HCT116 (cell line): ENCODE measurements around the gene RHEBL1.

ENCODE experiments used
- CEBPB ChIP-seq: IDR thresholded peaks from 2 replicates; pipeline ENCODE4 v1.6.1; 2012; ENCODE audit warnings: low read depth
- CTCF ChIP-seq, 3 experiments: fragments of 200-600 bp in 1 of 3; sonication (generic) in 1 of 3; IDR thresholded peaks in 2 of 3; conservative IDR thresholded peaks in 1 of 3; 2 replicates each; pipeline ENCODE4 v1.5.1; 2012 to 2017; ENCODE audit warnings: low read depth in 2 of 3, low read length in 2 of 3, antibody characterized with exemption in 1 of 3, borderline replicate concordance in 1 of 3, control low read depth in 1 of 3, mild to moderate bottlenecking in 1 of 3, mixed read lengths in 1 of 3, mixed run types in 1 of 3, moderate library complexity in 1 of 3; ENCODE audit not compliant: insufficient read depth in 1 of 3
- ELF1 ChIP-seq: IDR thresholded peaks from 2 replicates; pipeline ENCODE4 v1.6.1; 2012; ENCODE audit warnings: low read depth, borderline replicate concordance
- EZH2 ChIP-seq: fragments of 200-600 bp; sonication (generic); IDR thresholded peaks from 2 replicates; pipeline ENCODE4 v1.6.1; 2017; ENCODE audit warnings: antibody characterized with exemption, mixed run types
- EZH2phosphoT487 ChIP-seq: fragments of 200-600 bp; IDR thresholded peaks from 2 replicates; pipeline ENCODE4 v1.6.1; 2018; ENCODE audit warnings: antibody characterized with exemption, borderline replicate concordance
- JUND ChIP-seq: IDR thresholded peaks from 2 replicates; pipeline ENCODE4 v1.6.1; 2012
- POLR2A ChIP-seq: IDR thresholded peaks from 2 replicates; pipeline ENCODE4 v1.7.0; 2011; ENCODE audit warnings: borderline replicate concordance; ENCODE audit not compliant: insufficient read depth, insufficient read length; ENCODE audit errors: extremely low read depth
- POLR2AphosphoS5 ChIP-seq: IDR thresholded peaks from 2 replicates; pipeline ENCODE4 v1.6.1; 2011; ENCODE audit warnings: mild to moderate bottlenecking, low read depth, low read length, moderate library complexity
- RAD21 ChIP-seq: IDR thresholded peaks from 2 replicates; pipeline ENCODE4 v1.6.1; 2012; ENCODE audit warnings: low read depth, mild to moderate bottlenecking
- REST ChIP-seq: IDR thresholded peaks from 2 replicates; pipeline ENCODE4 v1.6.1; 2012; ENCODE audit warnings: low read depth
- SP1 ChIP-seq: IDR thresholded peaks from 2 replicates; pipeline ENCODE4 v1.6.1; 2012; ENCODE audit warnings: low read depth
- ZBTB33 ChIP-seq: IDR thresholded peaks from 2 replicates; pipeline ENCODE4 v1.6.1; 2011; ENCODE audit warnings: mild to moderate bottlenecking, low read length, moderate library complexity; ENCODE audit not compliant: insufficient replicate concordance; ENCODE audit errors: extremely low read depth
- ZNF274 ChIP-seq: fragments of 200-500 bp; sonication (Bioruptor generic); IDR thresholded peaks from 2 replicates; pipeline ENCODE4 v1.6.1; 2014; ENCODE audit warnings: mild to moderate bottlenecking, low read depth, low read length, inconsistent platforms

GRCh38 chr12:49110464-49111155, 40.8 kb upstream of the RHEBL1 start, which contains the start of gene LMBR1L:
- TF ChIP-seq REST (no peak), EZH2 (no peak), ZBTB33 (no peak), CTCF (IDR thresholded peaks at IDR 0.05 in 2 of 3, conservative IDR thresholded peaks at IDR 0.05 in 1 of 3; ENCODE audit: borderline replicate concordance in 1 of 3, insufficient read depth in 1 of 3, low read depth in 2 of 3, low read length in 2 of 3) (peak in 2 of 3 experiments; percentile 20 to 50; a peak in 3 of 6 replicates), POLR2A (peak; percentile 63), JUND (no peak), POLR2AphosphoS5 (peak; percentile 84), ELF1 (no peak; the same call in 1 of the 2 replicates), CEBPB (no peak), EZH2phosphoT487 (no peak), ZNF274 (no peak), RAD21 (no peak), SP1 (peak; percentile 95)
